Measurements from ENCODE around the gene FAM76B. TPM values are rescaled to one million over a fixed set of nuclear protein-coding genes. Genes with fewer than 3 reads are reported as not detected.

FAM76B gene
- total and polyA plus RNA-seq, 2 of the 13 experiments (the other 11 are each of a cell fraction or from before 2014, with no cell fraction given), result 20.2 to 24.2 TPM

GRCh38 chr11:95778699-95779098 lies 10.9 kb downstream of the FAM76B start (continued):
- TF ChIP-seq MLXIP (CRISPR knock-in tag; IDR thresholded peaks at IDR 0.05; ENCODE audit: borderline replicate concordance) (no peak), ZIK1 (CRISPR knock-in tag; IDR thresholded peaks at IDR 0.05; ENCODE audit: borderline replicate concordance, low read depth) (no peak), ZBTB34 (CRISPR knock-in tag; IDR thresholded peaks at IDR 0.05) (no peak), ZNF580 (CRISPR knock-in tag; IDR thresholded peaks at IDR 0.05; ENCODE audit: borderline replicate concordance, low read depth) (no peak), ZNF614 (CRISPR knock-in tag; IDR thresholded peaks at IDR 0.05; ENCODE audit: borderline replicate concordance) (no peak), ZNF672 (CRISPR knock-in tag; IDR thresholded peaks at IDR 0.05) (no peak)
- TF ChIP-seq, protein P1, sequence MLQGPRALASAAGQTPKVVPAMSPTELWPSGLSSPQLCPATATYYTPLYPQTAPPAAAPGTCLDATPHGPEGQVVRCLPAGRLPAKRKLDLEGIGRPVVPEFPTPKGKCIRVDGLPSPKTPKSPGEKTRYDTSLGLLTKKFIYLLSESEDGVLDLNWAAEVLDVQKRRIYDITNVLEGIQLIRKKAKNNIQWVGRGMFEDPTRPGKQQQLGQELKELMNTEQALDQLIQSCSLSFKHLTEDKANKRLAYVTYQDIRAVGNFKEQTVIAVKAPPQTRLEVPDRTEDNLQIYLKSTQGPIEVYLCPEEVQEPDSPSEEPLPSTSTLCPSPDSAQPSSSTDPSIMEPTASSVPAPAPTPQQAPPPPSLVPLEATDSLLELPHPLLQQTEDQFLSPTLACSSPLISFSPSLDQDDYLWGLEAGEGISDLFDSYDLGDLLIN (CRISPR knock-in tag; IDR thresholded peaks at IDR 0.05; ENCODE audit: borderline replicate concordance), result no peak
- TF ChIP-seq, protein P2, sequence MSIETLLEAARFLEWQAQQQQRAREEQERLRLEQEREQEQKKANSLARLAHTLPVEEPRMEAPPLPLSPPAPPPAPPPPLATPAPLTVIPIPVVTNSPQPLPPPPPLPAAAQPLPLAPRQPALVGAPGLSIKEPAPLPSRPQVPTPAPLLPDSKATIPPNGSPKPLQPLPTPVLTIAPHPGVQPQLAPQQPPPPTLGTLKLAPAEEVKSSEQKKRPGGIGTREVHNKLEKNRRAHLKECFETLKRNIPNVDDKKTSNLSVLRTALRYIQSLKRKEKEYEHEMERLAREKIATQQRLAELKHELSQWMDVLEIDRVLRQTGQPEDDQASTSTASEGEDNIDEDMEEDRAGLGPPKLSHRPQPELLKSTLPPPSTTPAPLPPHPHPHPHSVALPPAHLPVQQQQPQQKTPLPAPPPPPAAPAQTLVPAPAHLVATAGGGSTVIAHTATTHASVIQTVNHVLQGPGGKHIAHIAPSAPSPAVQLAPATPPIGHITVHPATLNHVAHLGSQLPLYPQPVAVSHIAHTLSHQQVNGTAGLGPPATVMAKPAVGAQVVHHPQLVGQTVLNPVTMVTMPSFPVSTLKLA (IDR thresholded peaks at IDR 0.05), result no peak
